GM19468 (cell line): Measurements from ENCODE around the gene FEZF2.

ENCODE experiments used
- ATAC-seq: cut with Tn5 transposase; IDR thresholded peaks from one replicate; pipeline ENCODE4 v1.9.1; 2021; ENCODE audit warnings: mild to moderate bottlenecking, moderate library complexity, moderate number of reproducible peaks; ENCODE audit not compliant: unreplicated experiment; ENCODE audit errors: extremely low read depth

Gene FEZF2

DNA sequence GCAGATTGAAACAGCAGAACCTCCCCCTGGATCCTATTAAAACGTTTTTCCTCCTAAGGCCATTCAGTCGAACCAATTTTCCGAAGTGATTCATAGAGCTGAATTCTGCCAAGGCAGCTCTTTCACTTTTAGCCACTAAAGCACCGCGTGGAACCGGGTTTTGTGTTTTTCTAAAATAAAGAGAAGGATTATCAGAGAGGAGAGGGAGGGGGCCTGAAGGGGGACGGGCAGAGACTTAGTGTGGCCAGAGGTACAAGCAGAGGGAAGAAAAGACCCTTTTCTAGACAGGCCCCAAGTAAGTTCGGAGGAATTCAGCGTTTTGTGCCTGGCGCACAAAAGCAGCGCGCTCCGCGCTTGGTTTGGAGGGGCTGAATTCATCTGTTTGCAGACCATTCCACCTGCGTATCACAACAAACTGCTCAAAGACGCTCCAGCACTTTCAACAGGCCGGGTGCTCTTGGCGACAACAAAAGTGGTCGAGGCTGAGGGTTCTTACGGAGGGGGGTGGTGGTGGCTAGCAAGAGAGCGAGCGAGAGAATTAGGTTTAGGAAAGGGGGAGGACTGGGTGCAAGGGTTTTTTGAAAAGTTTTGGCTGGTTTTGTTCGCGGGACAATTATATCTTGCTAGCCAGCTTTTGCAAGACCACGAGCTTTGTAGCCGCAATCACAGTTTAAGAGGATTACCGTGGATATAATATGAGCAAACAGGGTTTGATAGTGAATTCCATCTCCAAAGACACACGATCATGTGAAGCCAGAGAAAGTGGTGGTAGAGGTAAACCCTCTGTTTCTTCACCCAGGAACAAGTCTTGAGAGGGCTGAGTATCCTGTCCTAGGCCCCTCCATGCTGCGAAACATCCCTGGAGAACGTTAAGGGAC is 1.2 kb upstream of the FEZF2 start:
- ATAC-seq, result no peak

- ATAC-seq, result no peak
Measured at GRCh38 chr3:62373714-62374333, 474 bp upstream of the FEZF2 start.

GRCh38 chr3:62372621-62373041 is 719 bp downstream of the FEZF2 start:
- no peak for ATAC-seq

- no peak for ATAC-seq
Measured at GRCh38 chr3:62371720-62372591, 1.4 kb downstream of the FEZF2 start.

GRCh38 chr3:62370858-62371719 is 2.3 kb downstream of the FEZF2 start:
- no peak for ATAC-seq

- no peak for ATAC-seq
Measured at GRCh38 chr3:62370112-62370857, 3.1 kb downstream of the FEZF2 start.

GRCh38 chr3:62369476-62369743 is 3.9 kb downstream of the FEZF2 start:
- ATAC-seq, result no peak

DNA sequence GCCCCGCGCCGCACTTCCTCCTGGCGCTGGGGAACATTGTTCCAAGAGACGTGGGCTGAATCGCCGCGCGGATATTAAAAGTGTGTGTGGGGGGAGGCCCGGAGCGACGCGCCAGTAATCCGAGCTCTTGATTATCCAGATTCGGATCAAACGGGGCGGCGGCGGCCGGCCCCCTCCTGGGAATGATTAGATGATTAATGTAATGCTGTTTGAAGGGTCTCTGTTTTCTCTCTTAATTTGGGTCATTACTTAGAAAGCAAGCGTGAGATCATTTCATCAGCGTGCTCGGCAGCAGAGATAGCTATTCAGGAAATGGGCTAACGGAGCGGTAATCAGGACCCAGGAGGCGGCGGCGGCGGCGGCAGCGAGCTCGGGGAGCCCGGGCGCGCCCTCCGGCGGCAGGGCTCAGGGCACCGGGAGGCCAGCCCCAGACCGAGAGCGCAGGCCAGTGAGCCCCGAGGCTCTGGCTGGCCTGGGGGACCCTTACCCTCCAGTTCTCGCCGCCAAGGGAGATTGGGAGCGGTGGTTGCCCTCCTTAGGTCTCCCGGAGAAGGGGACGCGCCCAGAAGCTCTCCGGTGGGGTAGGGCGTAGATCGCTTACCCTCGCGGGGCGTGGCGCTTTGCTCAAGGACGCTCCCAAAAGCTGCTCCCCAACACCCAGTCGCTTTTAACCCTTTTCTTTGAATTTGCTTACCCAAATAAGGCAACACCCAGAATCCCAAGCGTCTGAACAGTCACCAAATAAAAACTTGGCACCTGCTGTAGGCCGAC is 4.5 kb downstream of the FEZF2 start:
- ATAC-seq, result no peak

DNA sequence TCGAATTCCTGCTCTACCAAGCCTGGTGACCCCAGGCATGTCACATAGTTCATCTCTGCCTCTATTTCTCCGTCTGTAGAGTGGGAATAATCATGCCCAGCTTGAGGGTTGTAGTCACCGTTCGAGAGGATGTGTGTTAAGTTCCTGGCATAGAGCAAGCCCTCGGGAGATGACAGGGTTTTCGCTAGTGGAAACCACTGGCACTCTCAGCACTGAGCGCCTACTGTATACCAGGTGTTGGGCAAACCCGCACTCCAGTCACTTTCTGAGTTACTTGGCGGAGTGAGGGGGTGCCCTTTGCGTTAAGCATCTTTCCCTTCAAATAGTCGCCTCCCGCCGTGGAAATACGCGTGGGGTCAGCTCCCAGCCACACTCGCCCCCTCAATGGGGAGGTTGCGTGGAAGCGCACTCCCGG is 5.1 kb downstream of the FEZF2 start:
- no peak for ATAC-seq

DNA sequence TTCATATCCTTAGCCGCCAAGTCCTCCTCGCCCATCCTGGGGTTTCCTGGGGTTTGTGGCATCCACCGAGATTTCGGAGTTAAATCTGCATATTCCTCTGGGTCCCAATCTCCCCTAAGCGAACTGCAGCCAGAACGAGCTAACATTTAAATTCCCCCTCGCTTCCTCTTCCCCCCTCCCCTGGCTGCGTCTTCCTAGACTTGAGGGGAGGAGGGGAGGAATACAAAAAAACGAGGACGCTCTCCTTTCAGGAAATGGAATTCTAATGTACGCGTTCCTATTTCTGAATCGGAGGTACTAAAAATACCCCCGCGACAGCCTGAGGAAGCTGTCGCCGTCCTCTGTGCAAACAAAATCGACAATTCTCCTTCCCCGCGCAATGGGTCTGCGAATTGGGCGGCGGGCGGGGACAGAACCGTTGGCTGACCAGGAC is 5.6 kb downstream of the FEZF2 start:
- ATAC-seq, result no peak

- ATAC-seq, result no peak
Measured at GRCh38 chr3:62366126-62366484, 7.2 kb downstream of the FEZF2 start.

- no peak for ATAC-seq
Measured at GRCh38 chr3:62365391-62366125, 7.8 kb downstream of the FEZF2 start.

DNA sequence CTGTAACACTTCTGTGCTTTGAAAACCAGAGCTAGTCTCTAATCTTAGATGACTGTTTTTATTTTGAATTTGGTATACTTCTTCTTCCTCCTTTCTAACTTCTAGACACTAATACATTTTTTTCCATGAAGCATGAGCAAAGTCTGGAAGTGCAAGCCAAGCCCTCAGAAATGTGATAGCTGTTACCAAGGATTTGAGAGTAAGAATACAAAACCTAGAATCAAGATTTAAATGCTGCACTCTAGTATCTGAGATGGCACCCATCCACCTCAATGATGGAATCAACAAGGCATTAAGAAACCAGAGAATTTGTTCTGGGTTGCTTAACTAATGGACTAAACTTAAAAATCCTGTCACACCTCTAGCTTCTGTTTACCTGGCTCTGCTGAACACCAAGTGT is 9.2 kb downstream of the FEZF2 start:
- no peak for ATAC-seq

GRCh38 chr3:62363275-62363674 is 10.1 kb downstream of the FEZF2 start:
- no peak for ATAC-seq

GRCh38 chr3:62361824-62362223 is 11.5 kb downstream of the FEZF2 start:
- no peak for ATAC-seq

DNA sequence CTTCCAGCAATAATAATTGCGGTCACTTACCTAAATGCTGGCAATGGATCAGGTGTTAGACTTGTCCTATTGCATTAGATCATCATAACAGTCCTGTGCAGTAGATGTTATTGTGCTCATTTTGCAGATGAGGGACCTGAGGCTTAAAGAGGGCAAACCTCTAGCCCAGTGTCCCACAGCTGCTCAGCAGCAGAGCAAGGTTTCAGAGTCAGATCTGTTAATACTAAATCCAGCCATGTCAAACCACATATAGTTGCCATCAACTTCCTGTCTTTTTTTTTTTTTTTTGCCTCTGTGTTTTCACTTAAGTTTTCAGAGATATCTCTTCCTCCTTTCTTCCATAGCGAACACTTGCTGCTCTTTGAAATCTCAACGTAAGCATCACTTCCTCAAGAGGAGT is 12.1 kb downstream of the FEZF2 start:
- ATAC-seq, result peak; percentile 93

- no peak for ATAC-seq
Measured at GRCh38 chr3:62359531-62359930, 13.8 kb downstream of the FEZF2 start.

DNA sequence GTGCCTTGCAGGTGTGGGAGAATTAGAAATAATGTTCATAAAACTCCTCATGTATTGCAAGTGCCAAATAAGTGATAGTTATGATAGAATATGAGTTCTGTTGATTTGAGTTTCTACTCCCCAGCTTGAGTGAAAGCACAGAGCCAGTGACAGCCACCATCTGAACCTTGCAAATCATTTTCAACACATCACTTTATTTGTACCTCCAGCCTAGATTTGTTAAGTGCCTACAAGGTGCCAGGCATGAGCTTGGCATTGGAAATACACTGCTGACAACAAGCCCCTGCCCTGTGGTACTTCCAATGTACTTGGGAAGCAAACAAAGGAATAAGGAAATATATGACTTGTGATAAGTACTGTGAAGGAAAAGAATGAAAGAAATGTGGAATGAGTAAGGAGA is 17.0 kb downstream of the FEZF2 start:
- no peak for ATAC-seq
